HEK293 (cell line): ENCODE data around the gene TSSK3.

ENCODE experiments used
- SETDB1 ChIP-seq: IDR thresholded peaks from one replicate; pipeline ENCODE4 v1.6.1; 2017; ENCODE audit warnings: mild to moderate bottlenecking, low read length, moderate library complexity, mixed read lengths; ENCODE audit not compliant: insufficient read length
- TCF7L2 ChIP-seq: IDR thresholded peaks from 2 replicates; pipeline ENCODE4 v1.6.1; 2011; ENCODE audit warnings: low read depth, mild to moderate bottlenecking, inconsistent platforms, low read length, moderate library complexity, borderline replicate concordance
- TRIM28 ChIP-seq: IDR thresholded peaks from 2 replicates; pipeline ENCODE4 v1.6.1; 2011; ENCODE audit warnings: low read length, control low read depth, borderline replicate concordance
- ZBTB1 ChIP-seq: fragments of 450-650 bp; formaldehyde crosslinking; IDR thresholded peaks from 2 replicates; pipeline ENCODE4 v1.5.1; 2016; ENCODE audit warnings: missing biosample characterization, missing genetic modification characterization
- ZFP3 ChIP-seq: fragments of 450-650 bp; formaldehyde crosslinking; IDR thresholded peaks from 2 replicates; pipeline ENCODE4 v1.5.1; 2016; ENCODE audit warnings: low read depth, missing biosample characterization, missing genetic modification characterization
- ZNF311 ChIP-seq: fragments of 450-650 bp; formaldehyde crosslinking; IDR thresholded peaks from 2 replicates; pipeline ENCODE4 v1.5.1; 2017; ENCODE audit warnings: missing biosample characterization, missing genetic modification characterization, borderline replicate concordance
- ZNF473 ChIP-seq: fragments of 450-650 bp; formaldehyde crosslinking; IDR thresholded peaks from 2 replicates; pipeline ENCODE4 v1.5.1; 2017; ENCODE audit warnings: missing biosample characterization, missing genetic modification characterization
- ZNF558 ChIP-seq: fragments of 450-650 bp; formaldehyde crosslinking; IDR thresholded peaks from 2 replicates; pipeline ENCODE4 v1.5.1; 2016; ENCODE audit warnings: missing biosample characterization, missing genetic modification characterization
- ZNF658 ChIP-seq: fragments of 450-650 bp; formaldehyde crosslinking; IDR thresholded peaks from 2 replicates; pipeline ENCODE4; 2016; ENCODE audit warnings: missing biosample characterization, missing genetic modification characterization
- TF ChIP-seq, protein P1 (sequence below): fragments of 450-650 bp; formaldehyde crosslinking; IDR thresholded peaks from 2 replicates; pipeline ENCODE4 v1.5.1; 2016; ENCODE audit warnings: missing biosample characterization, missing genetic modification characterization
- TF ChIP-seq, protein P2 (sequence below): fragments of 450-650 bp; formaldehyde crosslinking; IDR thresholded peaks from 2 replicates; pipeline ENCODE4 v1.5.1; 2016; ENCODE audit warnings: missing biosample characterization, missing genetic modification characterization

DNA sequence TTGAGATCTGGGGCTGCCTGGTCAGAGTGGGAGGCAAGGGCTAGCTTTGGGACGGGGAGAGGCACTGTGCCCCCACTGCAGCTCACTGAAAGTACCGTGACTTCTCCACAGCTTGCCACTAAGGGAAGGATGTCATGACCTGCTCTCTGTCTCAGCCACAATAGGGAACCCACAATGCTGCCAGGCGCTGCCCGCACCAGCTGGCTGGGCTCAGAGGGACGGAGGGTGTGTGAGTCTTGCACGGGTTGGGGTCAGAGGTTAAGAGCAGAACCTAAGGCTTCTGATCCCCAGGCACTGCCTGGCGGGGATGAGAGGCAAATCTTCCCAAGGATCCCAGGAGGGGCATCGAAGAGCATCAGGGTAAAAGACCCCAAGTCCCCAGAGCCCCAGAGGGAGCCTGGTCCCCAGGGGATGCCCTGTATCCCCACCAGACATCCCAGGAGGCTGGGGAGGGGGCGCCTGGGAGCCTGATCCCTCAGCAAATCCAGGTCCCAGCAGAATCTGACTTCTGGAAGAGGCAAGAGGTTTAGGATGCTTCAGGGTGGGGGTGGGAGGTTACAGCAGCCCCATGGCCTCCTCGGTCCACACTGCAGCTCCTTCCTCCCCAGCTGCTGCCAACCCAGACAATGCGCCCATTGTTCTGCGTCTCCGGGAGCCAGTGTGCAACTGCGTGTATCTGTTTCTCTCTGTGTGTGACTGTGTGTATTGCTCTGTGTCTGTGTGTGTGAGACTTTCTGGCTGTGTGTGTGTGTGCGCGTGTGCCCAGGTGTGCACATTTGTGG lies 24.3 kb upstream of the TSSK3 start:
- TF ChIP-seq, protein P1, sequence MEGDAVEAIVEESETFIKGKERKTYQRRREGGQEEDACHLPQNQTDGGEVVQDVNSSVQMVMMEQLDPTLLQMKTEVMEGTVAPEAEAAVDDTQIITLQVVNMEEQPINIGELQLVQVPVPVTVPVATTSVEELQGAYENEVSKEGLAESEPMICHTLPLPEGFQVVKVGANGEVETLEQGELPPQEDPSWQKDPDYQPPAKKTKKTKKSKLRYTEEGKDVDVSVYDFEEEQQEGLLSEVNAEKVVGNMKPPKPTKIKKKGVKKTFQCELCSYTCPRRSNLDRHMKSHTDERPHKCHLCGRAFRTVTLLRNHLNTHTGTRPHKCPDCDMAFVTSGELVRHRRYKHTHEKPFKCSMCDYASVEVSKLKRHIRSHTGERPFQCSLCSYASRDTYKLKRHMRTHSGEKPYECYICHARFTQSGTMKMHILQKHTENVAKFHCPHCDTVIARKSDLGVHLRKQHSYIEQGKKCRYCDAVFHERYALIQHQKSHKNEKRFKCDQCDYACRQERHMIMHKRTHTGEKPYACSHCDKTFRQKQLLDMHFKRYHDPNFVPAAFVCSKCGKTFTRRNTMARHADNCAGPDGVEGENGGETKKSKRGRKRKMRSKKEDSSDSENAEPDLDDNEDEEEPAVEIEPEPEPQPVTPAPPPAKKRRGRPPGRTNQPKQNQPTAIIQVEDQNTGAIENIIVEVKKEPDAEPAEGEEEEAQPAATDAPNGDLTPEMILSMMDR, result no peak
- TF ChIP-seq ZFP3 (tag by site-specific recombination) (no peak), SETDB1 (no peak), ZNF558 (tag by site-specific recombination) (no peak), ZNF311 (tag by site-specific recombination) (no peak), ZNF658 (tag by site-specific recombination) (no peak), TCF7L2 (no peak), ZNF473 (no peak), ZBTB1 (tag by site-specific recombination) (no peak), TRIM28 (no peak)
- TF ChIP-seq, protein P2, sequence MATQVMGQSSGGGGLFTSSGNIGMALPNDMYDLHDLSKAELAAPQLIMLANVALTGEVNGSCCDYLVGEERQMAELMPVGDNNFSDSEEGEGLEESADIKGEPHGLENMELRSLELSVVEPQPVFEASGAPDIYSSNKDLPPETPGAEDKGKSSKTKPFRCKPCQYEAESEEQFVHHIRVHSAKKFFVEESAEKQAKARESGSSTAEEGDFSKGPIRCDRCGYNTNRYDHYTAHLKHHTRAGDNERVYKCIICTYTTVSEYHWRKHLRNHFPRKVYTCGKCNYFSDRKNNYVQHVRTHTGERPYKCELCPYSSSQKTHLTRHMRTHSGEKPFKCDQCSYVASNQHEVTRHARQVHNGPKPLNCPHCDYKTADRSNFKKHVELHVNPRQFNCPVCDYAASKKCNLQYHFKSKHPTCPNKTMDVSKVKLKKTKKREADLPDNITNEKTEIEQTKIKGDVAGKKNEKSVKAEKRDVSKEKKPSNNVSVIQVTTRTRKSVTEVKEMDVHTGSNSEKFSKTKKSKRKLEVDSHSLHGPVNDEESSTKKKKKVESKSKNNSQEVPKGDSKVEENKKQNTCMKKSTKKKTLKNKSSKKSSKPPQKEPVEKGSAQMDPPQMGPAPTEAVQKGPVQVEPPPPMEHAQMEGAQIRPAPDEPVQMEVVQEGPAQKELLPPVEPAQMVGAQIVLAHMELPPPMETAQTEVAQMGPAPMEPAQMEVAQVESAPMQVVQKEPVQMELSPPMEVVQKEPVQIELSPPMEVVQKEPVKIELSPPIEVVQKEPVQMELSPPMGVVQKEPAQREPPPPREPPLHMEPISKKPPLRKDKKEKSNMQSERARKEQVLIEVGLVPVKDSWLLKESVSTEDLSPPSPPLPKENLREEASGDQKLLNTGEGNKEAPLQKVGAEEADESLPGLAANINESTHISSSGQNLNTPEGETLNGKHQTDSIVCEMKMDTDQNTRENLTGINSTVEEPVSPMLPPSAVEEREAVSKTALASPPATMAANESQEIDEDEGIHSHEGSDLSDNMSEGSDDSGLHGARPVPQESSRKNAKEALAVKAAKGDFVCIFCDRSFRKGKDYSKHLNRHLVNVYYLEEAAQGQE, result no peak
